Tibial nerve (tissue), 4 donors: ENCODE data around the gene NCAPG2. TPM values are rescaled to one million over a fixed set of nuclear protein-coding genes. Genes with fewer than 3 reads are reported as not detected.

Experiments used
- DNase-seq, 2 donors: peaks; one replicate each; pipeline ENCODE4 v3.0.0-alpha.2; 2019; ENCODE audit warnings: low spot score in 2 of 2
- H3K27ac ChIP-seq, 4 donors: fragments of 200-600 bp; sonication (generic) in 3 of 4; one replicate each; pipeline ENCODE4 v1.5.1; 2017 to 2019; ENCODE audit warnings: mild to moderate bottlenecking in 1 of 4
- H3K27me3 ChIP-seq, 2 donors: fragments of 200-600 bp; sonication (generic) in 1 of 2; one replicate each; pipeline versions ENCODE4 v1.5.1 to v1.6.0; 2017 to 2019
- H3K36me3 ChIP-seq, 3 donors: fragments of 200-600 bp; sonication (generic); one replicate each; pipeline ENCODE4 v1.5.1; 2018 to 2019
- H3K4me1 ChIP-seq, 4 donors: fragments of 200-600 bp; sonication (generic) in 3 of 4; one replicate each; pipeline ENCODE4 v1.5.1; 2017 to 2019
- H3K4me3 ChIP-seq, 4 donors: fragments of 200-600 bp; sonication (generic) in 3 of 4; one replicate each; pipeline ENCODE4 v1.5.1; 2017 to 2019; ENCODE audit warnings: mild to moderate bottlenecking in 1 of 4, moderate library complexity in 1 of 4
- H3K9me3 ChIP-seq, 4 donors: fragments of 200-600 bp; sonication (generic) in 3 of 4; one replicate each; pipeline ENCODE4 v1.5.1; 2017 to 2019
- EP300 ChIP-seq, 2 donors: sonication (generic); formaldehyde crosslinking; IDR thresholded peaks; one replicate each; pipeline ENCODE4 v1.6.1; 2017; ENCODE audit warnings: antibody characterized with exemption in 2 of 2, mild to moderate bottlenecking in 1 of 2
- POLR2A ChIP-seq, 2 donors: fragments of 450-650 bp; IDR thresholded peaks; one replicate each; pipeline ENCODE4 v1.6.1; 2017; ENCODE audit warnings: antibody characterized with exemption in 2 of 2, mild to moderate bottlenecking in 2 of 2, moderate library complexity in 2 of 2
- WGBS, 2 donors: methylation state at CpG; one replicate each; pipeline ENCODE4 v1.1.5; 2018; 5-methylcytosine and 5-hydroxymethylcytosine counted together
- total RNA-seq, 4 donors: library from RNA; depleted of rRNA; stranded (reverse); fragments of >200 nt; gene quantifications; one replicate each; pipeline ENCODE4 v1.1.0, GENCODE V29; 2016
- TF ChIP-seq, protein P1 (sequence below), 5 experiments: fragments of 200-600 bp in 3 of 5; fragments of 450-650 bp in 2 of 5; sonication (generic) in 3 of 5; IDR thresholded peaks; one replicate each; pipeline ENCODE4 v1.5.1; 2016 to 2019; ENCODE audit warnings: antibody characterized with exemption in 5 of 5, mild to moderate bottlenecking in 3 of 5, moderate library complexity in 2 of 5

NCAPG2 gene, protein sequence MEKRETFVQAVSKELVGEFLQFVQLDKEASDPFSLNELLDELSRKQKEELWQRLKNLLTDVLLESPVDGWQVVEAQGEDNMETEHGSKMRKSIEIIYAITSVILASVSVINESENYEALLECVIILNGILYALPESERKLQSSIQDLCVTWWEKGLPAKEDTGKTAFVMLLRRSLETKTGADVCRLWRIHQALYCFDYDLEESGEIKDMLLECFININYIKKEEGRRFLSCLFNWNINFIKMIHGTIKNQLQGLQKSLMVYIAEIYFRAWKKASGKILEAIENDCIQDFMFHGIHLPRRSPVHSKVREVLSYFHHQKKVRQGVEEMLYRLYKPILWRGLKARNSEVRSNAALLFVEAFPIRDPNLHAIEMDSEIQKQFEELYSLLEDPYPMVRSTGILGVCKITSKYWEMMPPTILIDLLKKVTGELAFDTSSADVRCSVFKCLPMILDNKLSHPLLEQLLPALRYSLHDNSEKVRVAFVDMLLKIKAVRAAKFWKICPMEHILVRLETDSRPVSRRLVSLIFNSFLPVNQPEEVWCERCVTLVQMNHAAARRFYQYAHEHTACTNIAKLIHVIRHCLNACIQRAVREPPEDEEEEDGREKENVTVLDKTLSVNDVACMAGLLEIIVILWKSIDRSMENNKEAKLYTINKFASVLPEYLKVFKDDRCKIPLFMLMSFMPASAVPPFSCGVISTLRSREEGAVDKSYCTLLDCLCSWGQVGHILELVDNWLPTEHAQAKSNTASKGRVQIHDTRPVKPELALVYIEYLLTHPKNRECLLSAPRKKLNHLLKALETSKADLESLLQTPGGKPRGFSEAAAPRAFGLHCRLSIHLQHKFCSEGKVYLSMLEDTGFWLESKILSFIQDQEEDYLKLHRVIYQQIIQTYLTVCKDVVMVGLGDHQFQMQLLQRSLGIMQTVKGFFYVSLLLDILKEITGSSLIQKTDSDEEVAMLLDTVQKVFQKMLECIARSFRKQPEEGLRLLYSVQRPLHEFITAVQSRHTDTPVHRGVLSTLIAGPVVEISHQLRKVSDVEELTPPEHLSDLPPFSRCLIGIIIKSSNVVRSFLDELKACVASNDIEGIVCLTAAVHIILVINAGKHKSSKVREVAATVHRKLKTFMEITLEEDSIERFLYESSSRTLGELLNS
- 10 to 100 TPM in 2 of 4 donors, 1 to 10 TPM in 2; 6.5 to 17.9 (median 11.0) TPM for total RNA-seq

DNA sequence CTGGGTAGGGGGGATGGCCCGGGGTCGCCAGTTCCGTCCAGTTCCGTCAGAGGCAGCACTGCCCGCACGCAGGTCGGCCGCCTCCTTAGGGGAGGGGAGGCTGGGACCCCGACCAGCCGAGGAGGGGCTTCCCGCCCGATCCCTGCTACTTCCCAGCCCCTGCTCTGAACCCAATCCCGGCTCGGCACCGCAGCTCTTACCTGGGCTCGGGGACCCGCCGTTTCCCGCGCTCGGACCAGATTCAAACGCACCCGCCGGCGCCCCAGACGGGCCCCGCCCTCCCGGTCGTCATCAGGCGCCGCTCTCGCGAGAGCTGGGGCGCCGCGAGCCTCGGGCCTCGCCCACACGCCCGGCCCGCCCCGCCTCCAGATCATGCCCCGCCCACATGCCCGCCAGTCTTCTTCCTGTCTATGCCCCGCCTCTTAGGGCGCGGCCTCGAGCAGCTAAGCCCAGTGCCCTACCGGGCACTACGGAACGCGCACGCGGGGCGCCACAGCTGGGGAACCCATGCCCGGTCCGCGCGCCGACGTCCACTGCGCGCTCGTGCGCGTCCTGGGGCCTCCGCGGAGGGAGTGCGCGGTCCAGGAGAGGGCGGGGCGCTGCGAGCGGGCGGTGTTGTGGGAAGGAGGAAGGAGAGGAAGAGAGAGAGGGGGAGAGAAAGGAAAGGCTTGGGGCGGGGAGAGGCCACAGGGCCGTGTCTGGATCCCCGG is at the start of gene NCAPG2:
Gene NCAPG2 (minus strand): TSS at position 281 of the 710 bp plus-strand sequence. CDS start 2,905 bp downstream, outside the sequence.
- Histone ChIP-seq H3K4me3 (peak within 1 kb of the TSS; percentile 57 to 97 (median 88)), H3K9me3 (peaks cover 0 to 11% (median 0%) of the 10 kb centered on the region in 4 donors), H3K4me1 (peaks cover 0 to 28% (median 9%) of the 10 kb centered on the region in 4 donors), H3K27me3 (no peaks in the 10 kb centered on the region), H3K36me3 (peaks cover 0 to 6% (median 0%) of the 10 kb centered on the region in 3 donors), H3K27ac (peak within 1 kb of the TSS; percentile 68 to 96 (median 80))
- TF ChIP-seq, protein P1, sequence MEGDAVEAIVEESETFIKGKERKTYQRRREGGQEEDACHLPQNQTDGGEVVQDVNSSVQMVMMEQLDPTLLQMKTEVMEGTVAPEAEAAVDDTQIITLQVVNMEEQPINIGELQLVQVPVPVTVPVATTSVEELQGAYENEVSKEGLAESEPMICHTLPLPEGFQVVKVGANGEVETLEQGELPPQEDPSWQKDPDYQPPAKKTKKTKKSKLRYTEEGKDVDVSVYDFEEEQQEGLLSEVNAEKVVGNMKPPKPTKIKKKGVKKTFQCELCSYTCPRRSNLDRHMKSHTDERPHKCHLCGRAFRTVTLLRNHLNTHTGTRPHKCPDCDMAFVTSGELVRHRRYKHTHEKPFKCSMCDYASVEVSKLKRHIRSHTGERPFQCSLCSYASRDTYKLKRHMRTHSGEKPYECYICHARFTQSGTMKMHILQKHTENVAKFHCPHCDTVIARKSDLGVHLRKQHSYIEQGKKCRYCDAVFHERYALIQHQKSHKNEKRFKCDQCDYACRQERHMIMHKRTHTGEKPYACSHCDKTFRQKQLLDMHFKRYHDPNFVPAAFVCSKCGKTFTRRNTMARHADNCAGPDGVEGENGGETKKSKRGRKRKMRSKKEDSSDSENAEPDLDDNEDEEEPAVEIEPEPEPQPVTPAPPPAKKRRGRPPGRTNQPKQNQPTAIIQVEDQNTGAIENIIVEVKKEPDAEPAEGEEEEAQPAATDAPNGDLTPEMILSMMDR (IDR thresholded peaks at IDR 0.05): peak; percentile 19 to 81 (median 46)
- TF ChIP-seq POLR2A (IDR thresholded peaks at IDR 0.05): peak; percentile 95
- TF ChIP-seq EP300 (IDR thresholded peaks at IDR 0.05): peak; percentile 26 to 99
- DNase-seq: peak; percentile 95 to 97
- WGBS, 2 donors: 0 to 1% methylated on average over 26 to 60 of the region's 78 CpGs

DNA sequence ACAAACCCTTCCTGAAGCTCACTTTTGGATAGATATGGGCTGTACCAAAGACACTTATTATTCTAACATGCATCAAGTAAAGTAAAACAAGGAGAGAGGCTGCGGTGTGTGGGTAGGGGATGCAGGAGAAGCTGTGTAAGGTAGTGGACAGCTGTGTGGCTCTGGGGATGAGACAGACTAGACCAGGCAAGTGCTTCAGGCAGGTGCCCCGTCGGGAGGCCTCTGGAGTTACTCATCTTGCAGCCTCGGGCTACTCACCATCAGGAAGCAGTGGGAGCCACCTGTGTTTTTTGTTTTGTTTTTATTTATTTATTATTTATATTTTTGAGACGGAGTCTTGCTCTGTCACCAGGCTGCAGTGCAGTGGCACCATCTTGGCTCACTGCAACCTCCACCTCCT is 49.3 kb upstream of the NCAPG2 start:
- peaks cover 0 to 5% (median 0%) of the 10 kb centered on the region in 4 donors for H3K4me1 ChIP-seq
- DNase-seq: no peak
- H3K9me3 ChIP-seq: no peaks in the 10 kb centered on the region
- no peaks in the 10 kb centered on the region for H3K27me3 ChIP-seq
- 96 to 97% methylated on average over 5 of the region's 5 CpGs for WGBS, 2 donors
- H3K4me3 ChIP-seq: no peak overlapping the region
- peaks cover 0 to 66% (median 2%) of the 10 kb centered on the region in 3 donors for H3K36me3 ChIP-seq
- no peak overlapping the region for H3K27ac ChIP-seq
- TF ChIP-seq EP300 (IDR thresholded peaks at IDR 0.05) (no peak), POLR2A (IDR thresholded peaks at IDR 0.05) (no peak)
- TF ChIP-seq, protein P1 (IDR thresholded peaks at IDR 0.05): no peak

DNA sequence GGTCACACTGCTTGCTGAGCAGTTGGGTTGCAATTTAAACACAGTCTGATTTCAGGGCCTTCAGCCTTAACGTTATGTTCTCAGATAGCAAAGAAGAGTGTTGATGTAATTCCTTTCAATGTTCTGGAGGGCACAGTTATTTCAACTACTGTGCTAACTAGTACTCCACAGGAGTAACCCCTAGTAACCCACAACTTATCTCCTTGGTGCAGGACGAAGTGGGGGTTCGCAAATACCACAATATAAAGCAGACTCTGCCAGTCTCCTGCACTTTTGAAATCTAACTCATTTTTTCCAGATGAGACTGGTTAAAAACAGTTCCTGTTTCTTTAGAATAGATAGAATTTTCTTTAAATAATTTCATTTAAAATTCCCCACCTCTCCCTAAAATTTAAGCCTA is 47.1 kb upstream of the NCAPG2 start:
- no peak for DNase-seq
- TF ChIP-seq, protein P1 (IDR thresholded peaks at IDR 0.05): no peak
- TF ChIP-seq EP300 (IDR thresholded peaks at IDR 0.05) (no peak), POLR2A (IDR thresholded peaks at IDR 0.05) (no peak)
- no peaks in the 10 kb centered on the region for H3K9me3 ChIP-seq
- H3K4me3 ChIP-seq: no peak overlapping the region
- WGBS, 2 donors: 83 to 86% methylated on average over 3 of the region's 3 CpGs
- peaks cover 0 to 67% (median 0%) of the 10 kb centered on the region in 3 donors for H3K36me3 ChIP-seq
- peaks cover 0 to 5% (median 0%) of the 10 kb centered on the region in 4 donors for H3K4me1 ChIP-seq
- H3K27ac ChIP-seq: no peak overlapping the region
- no peaks in the 10 kb centered on the region for H3K27me3 ChIP-seq

DNA sequence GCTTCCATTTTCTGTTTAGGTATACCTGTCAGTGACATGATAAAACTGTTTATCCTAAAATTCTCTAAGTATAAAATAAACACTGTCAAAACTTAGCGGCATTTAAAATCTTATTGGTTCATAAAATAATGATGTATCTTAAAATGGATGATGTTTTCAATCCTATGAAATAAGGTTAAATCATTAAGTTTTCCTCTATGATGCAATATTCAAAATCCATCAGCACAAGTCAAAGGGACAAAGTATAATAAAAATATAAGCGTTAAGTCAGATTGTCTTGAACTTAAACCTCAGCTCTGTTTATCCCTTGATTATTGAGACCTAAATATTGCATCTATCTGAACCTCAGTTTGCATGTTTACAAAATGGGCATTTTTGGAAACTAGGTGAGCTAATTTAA is 46.6 kb upstream of the NCAPG2 start:
- no peak overlapping the region for H3K4me3 ChIP-seq
- 95% methylated on average over 2 of the region's 2 CpGs for WGBS, 2 donors
- TF ChIP-seq EP300 (IDR thresholded peaks at IDR 0.05) (no peak), POLR2A (IDR thresholded peaks at IDR 0.05) (no peak)
- TF ChIP-seq, protein P1 (IDR thresholded peaks at IDR 0.05): no peak
- peaks cover 0 to 5% (median 0%) of the 10 kb centered on the region in 4 donors for H3K4me1 ChIP-seq
- H3K27ac ChIP-seq: no peak overlapping the region
- no peaks in the 10 kb centered on the region for H3K9me3 ChIP-seq
- no peaks in the 10 kb centered on the region for H3K27me3 ChIP-seq
- no peak for DNase-seq
- H3K36me3 ChIP-seq: peaks cover 0 to 67% (median 0%) of the 10 kb centered on the region in 3 donors
